ENCODE results near the gene DNAJC22.

DNAJC22 gene

DNA sequence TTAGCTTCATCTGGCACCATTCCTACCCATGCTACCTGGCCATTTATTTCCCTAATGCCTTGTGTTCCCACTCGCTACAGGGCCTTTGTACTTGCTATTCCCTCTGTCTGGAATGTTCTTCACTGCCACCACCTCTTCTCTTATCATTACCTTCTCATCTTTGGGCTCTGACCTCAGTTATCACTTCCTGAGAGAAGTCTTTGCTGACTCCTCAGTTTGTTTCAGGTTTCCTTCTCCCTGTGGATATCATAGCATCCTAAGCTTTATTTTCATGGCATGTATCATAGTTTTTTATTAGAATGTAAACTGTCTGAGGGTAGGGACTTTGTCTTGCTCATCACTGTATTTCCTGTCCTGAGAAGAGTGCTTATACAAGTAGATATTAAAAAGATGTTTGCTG lies 50.3 kb downstream of the DNAJC22 start:
- DNase-seq (ENCODE audit: low spot score) = no peak
- Histone ChIP-seq H3K4me3 (no peak overlapping the region), H3K27ac (no peak overlapping the region)
- TF ChIP-seq, protein P1, sequence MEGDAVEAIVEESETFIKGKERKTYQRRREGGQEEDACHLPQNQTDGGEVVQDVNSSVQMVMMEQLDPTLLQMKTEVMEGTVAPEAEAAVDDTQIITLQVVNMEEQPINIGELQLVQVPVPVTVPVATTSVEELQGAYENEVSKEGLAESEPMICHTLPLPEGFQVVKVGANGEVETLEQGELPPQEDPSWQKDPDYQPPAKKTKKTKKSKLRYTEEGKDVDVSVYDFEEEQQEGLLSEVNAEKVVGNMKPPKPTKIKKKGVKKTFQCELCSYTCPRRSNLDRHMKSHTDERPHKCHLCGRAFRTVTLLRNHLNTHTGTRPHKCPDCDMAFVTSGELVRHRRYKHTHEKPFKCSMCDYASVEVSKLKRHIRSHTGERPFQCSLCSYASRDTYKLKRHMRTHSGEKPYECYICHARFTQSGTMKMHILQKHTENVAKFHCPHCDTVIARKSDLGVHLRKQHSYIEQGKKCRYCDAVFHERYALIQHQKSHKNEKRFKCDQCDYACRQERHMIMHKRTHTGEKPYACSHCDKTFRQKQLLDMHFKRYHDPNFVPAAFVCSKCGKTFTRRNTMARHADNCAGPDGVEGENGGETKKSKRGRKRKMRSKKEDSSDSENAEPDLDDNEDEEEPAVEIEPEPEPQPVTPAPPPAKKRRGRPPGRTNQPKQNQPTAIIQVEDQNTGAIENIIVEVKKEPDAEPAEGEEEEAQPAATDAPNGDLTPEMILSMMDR (IDR thresholded peaks at IDR 0.05) = no peak

DNA sequence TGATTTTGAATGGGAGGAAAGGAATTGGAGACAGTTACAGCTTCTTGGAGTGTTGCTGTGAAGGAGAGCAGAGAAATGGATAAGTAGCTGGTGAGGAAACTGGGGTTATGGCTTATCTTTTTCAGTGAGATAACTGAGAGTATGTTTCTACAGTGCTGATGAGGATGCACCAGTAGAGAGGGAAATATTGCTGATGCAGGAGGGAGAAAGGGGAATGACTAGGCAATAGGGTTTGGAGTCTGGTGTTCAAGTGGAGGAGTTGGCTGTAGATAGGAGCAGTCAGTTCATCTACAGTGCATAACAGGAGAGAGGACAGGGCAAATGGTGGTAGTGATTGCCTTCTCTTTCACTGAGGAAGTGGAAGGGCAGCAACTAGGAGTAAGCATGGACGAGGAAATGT lies 53.6 kb downstream of the DNAJC22 start:
- Histone ChIP-seq H3K27ac (no peak overlapping the region), H3K4me3 (no peak overlapping the region)
- DNase-seq (ENCODE audit: low spot score) = no peak
- TF ChIP-seq, protein P1 (IDR thresholded peaks at IDR 0.05) = no peak
